ENCODE data around the gene CAMK1D. TPM values are rescaled to one million over a fixed set of nuclear protein-coding genes. Genes with fewer than 3 reads are reported as not detected.

Gene CAMK1D
- polyA plus RNA-seq, 1 donor (not counting 4 experiments of a cell fraction or from before 2014, with no cell fraction given), result 0.76 TPM

GRCh38 chr10:12346707-12347106 lies 2.6 kb upstream of the CAMK1D start:
- Histone ChIP-seq H3K36me3 (ENCODE audit: control insufficient read depth in 2 of 2, extremely low read depth in 1 of 2, insufficient read depth in 2 of 2, low read length in 2 of 2) (no peaks in the 10 kb centered on the region), H3K4me3 (ENCODE audit: control insufficient read depth in 2 of 3, extremely low read depth in 1 of 3, insufficient read depth in 2 of 3, low read depth in 1 of 3, low read length in 3 of 3) (no peak overlapping the region), H3K4me1 (ENCODE audit: control insufficient read depth, extremely low read depth, insufficient read depth, low read length) (peaks cover 8% of the 10 kb centered on the region), H3K27me3 (ENCODE audit: control insufficient read depth, extremely low read depth, insufficient read depth, low read length) (peaks cover 24% of the 10 kb centered on the region), H3K9ac (ENCODE audit: control insufficient read depth, extremely low read depth, insufficient read depth, low read length) (no peak overlapping the region), H3K27ac (ENCODE audit: control insufficient read depth, insufficient read depth, low read length) (no peak overlapping the region), H3K9me1 (ENCODE audit: control insufficient read depth, extremely low read depth, insufficient read depth, low read length) (no peaks in the 10 kb centered on the region), H3K9me3 (ENCODE audit: control insufficient read depth, low read depth, low read length) (no peaks in the 10 kb centered on the region), H4K20me1 (ENCODE audit: control insufficient read depth, extremely low read depth, insufficient read depth, low read length) (no peaks in the 10 kb centered on the region), H3K4me2 (ENCODE audit: control insufficient read depth, extremely low read depth, insufficient read depth, low read depth, low read length) (no peak overlapping the region), H3K79me2 (ENCODE audit: control insufficient read depth, insufficient read depth, low read length) (no peaks in the 10 kb centered on the region), H2AFZ (ENCODE audit: control insufficient read depth, low read length) (no peak overlapping the region)
- dilution Hi-C loops (cut with MboI; ENCODE audit: extremely low pct_ligation_motif_present, low sequenced_read_pairs), result no loop called here
- no peak for TF ChIP-seq EZH2 (IDR thresholded peaks at IDR 0.05; ENCODE audit: low read length)
- TF ChIP-seq CTCF (optimal IDR thresholded peaks at IDR 0.05 in 1 of 3, IDR thresholded peaks at IDR 0.05 in 1 of 3, conservative IDR thresholded peaks at IDR 0.05 in 1 of 3; ENCODE audit: extremely low read depth in 1 of 3, insufficient read depth in 2 of 3, low read length in 3 of 3), result no peak
- FAIRE-seq (no peak), DNase-seq (ENCODE audit: low read depth, low spot score) (no peak)

GRCh38 chr10:12348294-12348869 lies 965 bp upstream of the CAMK1D start:
- peaks cover 8% of the 10 kb centered on the region for H3K4me1 ChIP-seq (ENCODE audit: control insufficient read depth, extremely low read depth, insufficient read depth, low read length)
- no peak overlapping the region for H2AFZ ChIP-seq (ENCODE audit: control insufficient read depth, low read length)
- H3K4me2 ChIP-seq (ENCODE audit: control insufficient read depth, extremely low read depth, insufficient read depth, low read depth, low read length), result peak overlapping the region; percentile 41
- H3K9ac ChIP-seq (ENCODE audit: control insufficient read depth, extremely low read depth, insufficient read depth, low read length), result peak overlapping the region; percentile 39
- H3K4me3 ChIP-seq (ENCODE audit: control insufficient read depth in 2 of 3, extremely low read depth in 1 of 3, insufficient read depth in 2 of 3, low read depth in 1 of 3, low read length in 3 of 3), result peak overlapping the region in 1 of 3 experiments; percentile 55
- TF ChIP-seq CTCF (optimal IDR thresholded peaks at IDR 0.05 in 1 of 3, IDR thresholded peaks at IDR 0.05 in 1 of 3, conservative IDR thresholded peaks at IDR 0.05 in 1 of 3; ENCODE audit: extremely low read depth in 1 of 3, insufficient read depth in 2 of 3, low read length in 3 of 3), result no peak
- TF ChIP-seq EZH2 (IDR thresholded peaks at IDR 0.05; ENCODE audit: low read length), result no peak
- no peaks in the 10 kb centered on the region for H3K79me2 ChIP-seq (ENCODE audit: control insufficient read depth, insufficient read depth, low read length)
- dilution Hi-C loops (cut with MboI; ENCODE audit: extremely low pct_ligation_motif_present, low sequenced_read_pairs), result no loop called here
- peaks cover 24% of the 10 kb centered on the region for H3K27me3 ChIP-seq (ENCODE audit: control insufficient read depth, extremely low read depth, insufficient read depth, low read length)
- H3K36me3 ChIP-seq (ENCODE audit: control insufficient read depth in 2 of 2, extremely low read depth in 1 of 2, insufficient read depth in 2 of 2, low read length in 2 of 2), result no peaks in the 10 kb centered on the region
- DNase-seq (ENCODE audit: low read depth, low spot score), result no peak
- no peak for FAIRE-seq
- H4K20me1 ChIP-seq (ENCODE audit: control insufficient read depth, extremely low read depth, insufficient read depth, low read length), result no peaks in the 10 kb centered on the region
- H3K27ac ChIP-seq (ENCODE audit: control insufficient read depth, insufficient read depth, low read length), result no peak overlapping the region
- H3K9me1 ChIP-seq (ENCODE audit: control insufficient read depth, extremely low read depth, insufficient read depth, low read length), result no peaks in the 10 kb centered on the region
- no peaks in the 10 kb centered on the region for H3K9me3 ChIP-seq (ENCODE audit: control insufficient read depth, low read depth, low read length)

Data from keratinocyte (primary cell).